ENCODE data around the gene RXRA. TPM values are rescaled to one million over a fixed set of nuclear protein-coding genes. Genes with fewer than 3 reads are reported as not detected.

Gene RXRA
- total RNA-seq, 1 donor = 26.4 TPM

GRCh38 chr9:134358026-134358661 lies 31.9 kb downstream of the RXRA start:
- H3K9me3 ChIP-seq (ENCODE audit: low read depth, low read length) = no peaks in the 10 kb centered on the region
- H3K27me3 ChIP-seq (ENCODE audit: insufficient read depth, low read length) = no peaks in the 10 kb centered on the region
- no peak overlapping the region for H2AFZ ChIP-seq (ENCODE audit: low read length)
- H3K4me2 ChIP-seq (ENCODE audit: insufficient read depth, low read length) = no peak overlapping the region
- peaks cover 10% of the 10 kb centered on the region for H3K4me1 ChIP-seq (ENCODE audit: insufficient read depth, low read length)
- DNase-seq (ENCODE audit: insufficient read length, low spot score, missing footprints) = no peak
- no peak overlapping the region for H3K27ac ChIP-seq (ENCODE audit: low read depth, low read length)
- H3K36me3 ChIP-seq (ENCODE audit: insufficient read depth, low read length) = no peaks in the 10 kb centered on the region
- TF ChIP-seq CTCF (IDR thresholded peaks at IDR 0.05; ENCODE audit: extremely low read depth, low read depth, low read length) = no peak
- H4K20me1 ChIP-seq (ENCODE audit: insufficient read depth, low read length) = peaks cover 96% of the 10 kb centered on the region
- H3K4me3 ChIP-seq (ENCODE audit: insufficient read depth, low read length) = no peak overlapping the region
- peaks cover 99% of the 10 kb centered on the region for H3K79me2 ChIP-seq (ENCODE audit: insufficient read depth, low read length)

GRCh38 chr9:134358662-134359319 lies 32.5 kb downstream of the RXRA start:
- no peak overlapping the region for H3K27ac ChIP-seq (ENCODE audit: low read depth, low read length)
- H3K79me2 ChIP-seq (ENCODE audit: insufficient read depth, low read length) = peaks cover 99% of the 10 kb centered on the region
- H3K4me3 ChIP-seq (ENCODE audit: insufficient read depth, low read length) = no peak overlapping the region
- H2AFZ ChIP-seq (ENCODE audit: low read length) = no peak overlapping the region
- H3K36me3 ChIP-seq (ENCODE audit: insufficient read depth, low read length) = no peaks in the 10 kb centered on the region
- DNase-seq (ENCODE audit: insufficient read length, low spot score, missing footprints) = no peak
- no peaks in the 10 kb centered on the region for H3K27me3 ChIP-seq (ENCODE audit: insufficient read depth, low read length)
- H3K4me1 ChIP-seq (ENCODE audit: insufficient read depth, low read length) = peaks cover 10% of the 10 kb centered on the region
- TF ChIP-seq CTCF (IDR thresholded peaks at IDR 0.05; ENCODE audit: extremely low read depth, low read depth, low read length) = no peak
- peaks cover 94% of the 10 kb centered on the region for H4K20me1 ChIP-seq (ENCODE audit: insufficient read depth, low read length)
- no peaks in the 10 kb centered on the region for H3K9me3 ChIP-seq (ENCODE audit: low read depth, low read length)
- H3K4me2 ChIP-seq (ENCODE audit: insufficient read depth, low read length) = no peak overlapping the region

- no peak for TF ChIP-seq CTCF (IDR thresholded peaks at IDR 0.05; ENCODE audit: extremely low read depth, low read depth, low read length)
- Histone ChIP-seq H2AFZ (ENCODE audit: low read length) (no peak overlapping the region), H3K79me2 (ENCODE audit: insufficient read depth, low read length) (peaks cover 99% of the 10 kb centered on the region), H3K27me3 (ENCODE audit: insufficient read depth, low read length) (no peaks in the 10 kb centered on the region), H3K27ac (ENCODE audit: low read depth, low read length) (no peak overlapping the region), H4K20me1 (ENCODE audit: insufficient read depth, low read length) (peaks cover 94% of the 10 kb centered on the region), H3K36me3 (ENCODE audit: insufficient read depth, low read length) (no peaks in the 10 kb centered on the region), H3K4me1 (ENCODE audit: insufficient read depth, low read length) (peaks cover 10% of the 10 kb centered on the region), H3K4me3 (ENCODE audit: insufficient read depth, low read length) (no peak overlapping the region), H3K9me3 (ENCODE audit: low read depth, low read length) (no peaks in the 10 kb centered on the region), H3K4me2 (ENCODE audit: insufficient read depth, low read length) (no peak overlapping the region)
- DNase-seq (ENCODE audit: insufficient read length, low spot score, missing footprints) = no peak
Observed at GRCh38 chr9:134359493-134360179, 33.4 kb downstream of the RXRA start.

- H3K4me2 ChIP-seq (ENCODE audit: insufficient read depth, low read length) = no peak overlapping the region
- H4K20me1 ChIP-seq (ENCODE audit: insufficient read depth, low read length) = peaks cover 94% of the 10 kb centered on the region
- peaks cover 10% of the 10 kb centered on the region for H3K4me1 ChIP-seq (ENCODE audit: insufficient read depth, low read length)
- H2AFZ ChIP-seq (ENCODE audit: low read length) = no peak overlapping the region
- no peak for TF ChIP-seq CTCF (IDR thresholded peaks at IDR 0.05; ENCODE audit: extremely low read depth, low read depth, low read length)
- no peak overlapping the region for H3K27ac ChIP-seq (ENCODE audit: low read depth, low read length)
- no peak overlapping the region for H3K4me3 ChIP-seq (ENCODE audit: insufficient read depth, low read length)
- H3K9me3 ChIP-seq (ENCODE audit: low read depth, low read length) = no peaks in the 10 kb centered on the region
- H3K36me3 ChIP-seq (ENCODE audit: insufficient read depth, low read length) = no peaks in the 10 kb centered on the region
- no peaks in the 10 kb centered on the region for H3K27me3 ChIP-seq (ENCODE audit: insufficient read depth, low read length)
- DNase-seq (ENCODE audit: insufficient read length, low spot score, missing footprints) = no peak
- peaks cover 99% of the 10 kb centered on the region for H3K79me2 ChIP-seq (ENCODE audit: insufficient read depth, low read length)
Observed at GRCh38 chr9:134360180-134360759, 34.0 kb downstream of the RXRA start.
